COR-L47 (cell line): ENCODE measurements around the gene CACNA1A.

Experiments
- DNase-seq: peaks from one replicate; lab custom pipeline; 2025; lab: John Stamatoyannopoulos, UW

The CACNA1A gene

DNA sequence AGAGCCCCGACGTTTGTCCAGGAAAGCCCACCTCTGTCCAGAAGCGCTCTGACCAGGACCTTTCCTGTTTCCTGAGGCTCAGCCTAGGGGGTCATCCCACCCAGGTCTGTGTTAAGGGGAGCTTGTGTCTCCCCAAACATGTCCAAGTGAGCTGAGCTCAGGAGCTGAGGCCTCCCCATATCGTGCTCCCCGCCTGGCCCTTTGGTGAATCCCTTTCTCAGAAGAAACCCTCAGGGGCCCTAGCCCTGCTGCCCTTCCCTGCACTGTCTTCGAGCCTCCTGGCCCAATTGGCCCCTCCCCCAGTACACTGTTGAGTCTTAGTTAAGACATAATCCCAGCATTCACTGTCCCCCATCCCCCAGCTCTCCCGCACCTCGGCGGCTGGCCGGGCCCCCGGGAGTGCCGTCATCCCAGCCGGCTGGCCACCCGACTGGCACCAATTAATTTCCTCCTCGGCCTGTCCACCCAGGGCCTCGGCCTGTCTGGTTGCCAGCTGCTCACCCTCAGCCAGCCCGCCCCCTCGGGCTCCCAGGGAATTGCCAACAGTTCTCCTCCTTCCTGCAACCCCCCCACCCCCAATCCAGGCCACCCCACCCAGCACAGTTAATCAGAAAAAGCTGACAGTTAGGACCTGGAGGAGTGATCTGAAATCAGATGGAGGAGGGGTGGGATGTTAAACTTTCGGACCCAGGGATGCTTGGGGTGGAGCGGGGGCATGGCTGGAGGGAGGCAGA is 342.5 kb downstream of the CACNA1A start:
- peak; percentile 60 for DNase-seq

DNA sequence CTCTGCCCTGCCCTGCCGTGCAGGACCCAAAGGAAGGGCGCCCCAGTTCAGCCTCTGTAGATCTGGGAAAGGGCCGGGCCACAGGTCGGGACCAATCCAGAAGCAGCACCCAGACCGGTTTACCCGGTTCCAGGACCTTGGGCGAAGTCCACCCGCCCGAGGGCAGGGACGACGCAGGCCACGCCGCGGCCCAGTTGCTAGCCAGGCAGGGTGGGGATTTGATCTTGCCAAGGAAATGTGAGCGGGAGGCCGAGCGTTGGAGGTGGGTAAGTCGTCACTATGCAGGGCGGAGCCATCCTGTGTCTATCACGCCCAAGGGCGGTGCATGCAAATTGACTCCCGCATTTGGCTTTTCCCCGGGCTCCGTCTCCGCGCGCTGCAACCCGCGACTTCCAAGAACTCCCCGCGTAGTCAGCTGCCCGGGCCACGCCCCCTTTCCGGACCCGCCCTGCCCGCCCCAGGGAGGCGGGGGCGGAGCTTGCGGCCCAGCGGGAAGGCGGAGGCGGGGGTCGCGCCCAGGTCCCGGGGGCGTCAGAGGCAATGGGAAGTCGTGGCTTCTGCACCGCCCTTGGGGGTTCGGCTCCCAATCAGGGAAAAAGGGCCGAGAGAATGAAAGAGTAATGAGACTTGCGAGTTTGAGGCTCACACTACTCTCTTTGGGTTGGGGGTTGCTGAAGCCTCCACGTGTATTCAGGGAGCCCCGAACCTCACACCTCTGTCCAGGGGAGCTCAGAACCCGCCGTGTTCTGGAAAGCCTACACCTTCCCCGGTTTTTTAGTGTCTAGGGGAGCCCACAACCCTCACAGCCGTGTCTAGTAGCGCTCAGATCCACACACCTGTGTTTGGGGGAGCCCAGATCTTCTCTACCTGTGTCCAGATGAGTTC is 343.3 kb downstream of the CACNA1A start:
- DNase-seq: peak; percentile 88

DNA sequence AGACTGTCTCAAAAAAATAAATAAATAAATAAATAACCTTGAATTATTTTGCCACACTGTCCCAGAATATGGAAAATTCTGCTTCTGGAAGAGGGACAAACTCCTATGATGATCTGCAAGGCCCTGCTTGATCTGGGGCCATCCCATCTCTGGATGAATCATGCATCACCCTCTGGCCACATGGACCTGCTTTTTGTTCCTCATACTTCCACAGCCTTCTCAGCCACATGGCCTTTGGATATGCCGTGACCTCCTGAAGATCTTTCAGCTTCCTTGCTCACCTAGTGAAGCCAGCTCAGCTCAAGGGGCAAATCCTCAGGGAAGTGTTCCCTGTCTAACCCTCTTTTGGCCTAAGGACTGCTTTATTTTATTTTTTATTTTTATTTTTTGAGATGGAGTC is 345.7 kb downstream of the CACNA1A start:
- no peak for DNase-seq

DNA sequence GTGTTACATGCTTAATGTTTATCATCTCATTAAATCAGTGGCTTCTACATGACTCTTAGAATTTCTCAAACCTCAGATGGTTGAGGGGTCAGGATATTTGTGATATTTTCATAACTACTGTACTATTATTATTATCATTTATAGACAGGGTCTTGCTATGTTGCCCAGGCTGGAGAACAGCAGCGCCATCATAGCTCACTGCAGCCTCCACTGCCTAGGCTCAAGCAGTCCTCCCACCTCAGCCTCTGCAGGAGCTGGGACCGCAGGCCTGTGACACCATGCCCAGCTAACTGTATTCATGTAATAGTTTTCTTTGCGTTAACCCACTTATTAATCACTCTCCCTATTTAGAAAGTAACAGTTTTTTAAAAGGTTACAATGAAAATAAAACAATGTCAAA is 346.6 kb downstream of the CACNA1A start:
- DNase-seq: no peak
